Superior temporal gyrus (tissue), 1 donor: ENCODE results near the gene SGMS1.

Source experiments
- DNase-seq: peaks from one replicate; pipeline ENCODE4 v3.0.0-alpha.2; 2016; ENCODE audit errors: extremely low spot score

Gene SGMS1

DNA sequence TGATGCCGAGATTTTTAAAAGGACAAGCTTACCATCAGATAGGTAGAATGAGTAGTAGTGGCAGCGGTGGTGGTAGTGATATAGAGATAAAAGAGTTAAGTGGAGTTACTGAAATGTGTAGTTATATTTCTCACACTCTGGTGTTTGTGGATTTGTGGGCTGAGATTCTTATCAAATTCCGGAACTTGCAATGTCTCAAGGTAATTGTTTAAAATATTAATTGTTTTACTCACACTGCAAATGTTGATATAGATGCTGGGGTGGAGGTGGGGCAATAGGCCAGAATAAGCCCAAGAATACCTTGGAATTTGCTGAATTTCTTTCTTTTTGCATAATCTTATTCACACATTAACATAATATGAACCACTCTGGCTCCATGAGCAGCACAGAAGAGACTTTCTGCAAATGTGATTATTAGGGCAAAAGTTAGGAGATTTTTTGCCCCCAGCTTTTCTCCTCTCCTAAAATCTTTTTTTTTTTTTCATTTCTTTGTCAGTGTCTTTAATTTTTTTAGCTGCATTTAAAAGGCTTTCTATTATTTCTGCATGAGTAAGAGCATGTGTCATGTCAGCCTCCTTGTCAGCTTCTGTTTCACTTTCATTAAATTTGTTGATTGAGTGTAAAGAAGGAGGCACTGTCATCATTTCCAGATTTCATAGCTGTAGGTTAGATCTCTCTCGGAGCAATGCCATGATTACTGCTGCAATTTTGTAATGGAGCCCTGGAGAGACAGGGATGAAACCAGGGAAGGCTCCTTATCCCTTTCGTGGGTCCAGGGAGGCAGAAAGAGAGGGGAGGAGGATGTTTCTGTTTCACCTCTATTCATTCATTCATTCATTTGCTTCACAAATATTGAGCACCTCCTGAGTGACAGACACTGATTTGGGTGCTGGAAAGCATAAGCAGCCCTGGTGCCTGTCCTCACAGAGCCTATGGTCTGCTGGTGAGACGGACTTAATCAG, 13.1 kb upstream of the SGMS1 start:
- no peak for DNase-seq

DNA sequence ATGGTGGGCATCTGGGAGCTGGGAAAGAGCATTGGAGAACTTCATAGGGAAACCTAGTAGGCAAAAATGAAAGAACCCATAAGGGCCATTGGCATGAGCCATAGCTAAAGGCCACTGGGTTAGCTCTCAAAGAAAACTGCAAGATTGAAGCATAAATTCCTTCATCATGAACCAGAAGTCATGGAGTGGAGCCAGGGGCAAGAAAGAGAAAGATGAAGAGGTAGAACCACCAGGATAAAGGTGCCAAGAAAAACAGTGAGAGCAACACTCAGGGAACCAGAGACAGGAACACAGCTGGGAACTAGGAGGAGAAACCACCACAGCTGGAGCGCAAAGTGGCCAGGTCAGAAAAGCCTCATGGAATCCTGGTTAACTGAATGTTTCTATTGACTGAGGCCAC, 11.5 kb upstream of the SGMS1 start:
- no peak for DNase-seq

DNA sequence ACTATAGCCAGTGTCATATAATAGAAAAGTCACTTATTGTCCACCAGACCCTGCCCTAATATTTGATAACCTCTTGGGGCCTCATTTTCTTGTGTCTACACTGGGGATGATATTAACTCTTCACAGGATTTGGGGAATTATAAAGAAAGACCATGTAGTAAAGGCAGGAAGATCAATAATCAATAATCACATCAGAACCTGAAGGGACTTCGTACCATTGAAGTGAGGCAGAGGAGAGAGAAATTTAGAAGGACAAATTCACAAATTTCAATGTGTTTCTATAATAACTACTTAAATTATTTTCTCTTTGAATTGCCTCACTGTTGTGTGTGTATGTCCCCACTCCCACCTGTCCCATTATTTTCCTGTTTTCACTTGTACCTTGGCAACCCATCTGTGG, 10.7 kb upstream of the SGMS1 start:
- no peak for DNase-seq

DNA sequence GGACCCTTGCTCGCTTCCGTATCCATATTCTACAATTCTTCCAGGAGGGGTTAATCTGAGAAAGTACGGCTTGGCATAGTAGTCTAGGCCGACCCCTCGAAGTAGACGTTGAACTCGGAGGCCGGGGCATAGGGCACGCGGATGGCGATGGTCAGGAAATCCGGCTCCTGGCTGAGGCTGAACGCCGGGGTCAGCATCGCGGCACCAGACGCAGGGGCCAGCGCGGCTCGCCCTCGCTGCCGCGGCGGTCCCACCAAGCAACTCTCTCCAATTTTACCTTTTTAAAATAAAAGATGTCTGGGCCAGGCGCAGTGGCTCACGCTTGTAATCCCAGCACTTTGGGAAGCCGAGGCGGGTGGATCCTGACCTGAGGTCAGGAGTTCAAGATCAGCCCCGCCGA, 7.3 kb upstream of the SGMS1 start:
- DNase-seq = no peak

DNA sequence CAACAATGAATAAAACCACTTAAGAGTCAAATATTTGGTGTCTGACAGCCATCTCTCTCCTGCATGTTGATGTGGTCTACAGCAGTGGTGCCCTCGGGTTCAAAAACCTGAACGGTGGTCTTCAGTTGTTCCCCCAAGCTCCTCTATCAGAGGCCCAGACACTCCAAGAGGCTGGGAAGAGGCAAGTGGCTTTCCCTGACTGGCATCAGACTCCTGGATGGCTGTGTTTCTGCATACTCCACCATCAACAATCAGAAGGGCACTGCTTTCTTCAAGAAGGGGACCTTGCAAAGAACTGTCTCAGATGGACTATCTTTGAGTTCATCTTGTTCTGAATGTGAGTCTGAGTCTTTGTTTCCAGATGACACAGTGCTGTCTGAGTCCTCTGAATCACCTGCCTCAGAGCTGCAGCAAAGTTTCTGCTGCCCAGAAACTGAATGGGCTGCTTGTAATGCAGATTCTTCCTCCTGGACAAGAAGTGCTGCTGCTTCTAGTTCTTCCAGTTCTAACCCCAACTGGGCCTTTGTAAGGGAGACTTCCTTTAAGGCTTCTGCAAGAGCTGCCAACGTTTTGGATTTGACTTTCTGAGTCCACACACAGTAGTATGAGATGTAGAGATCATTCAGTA, 5.9 kb upstream of the SGMS1 start:
- DNase-seq = no peak

DNA sequence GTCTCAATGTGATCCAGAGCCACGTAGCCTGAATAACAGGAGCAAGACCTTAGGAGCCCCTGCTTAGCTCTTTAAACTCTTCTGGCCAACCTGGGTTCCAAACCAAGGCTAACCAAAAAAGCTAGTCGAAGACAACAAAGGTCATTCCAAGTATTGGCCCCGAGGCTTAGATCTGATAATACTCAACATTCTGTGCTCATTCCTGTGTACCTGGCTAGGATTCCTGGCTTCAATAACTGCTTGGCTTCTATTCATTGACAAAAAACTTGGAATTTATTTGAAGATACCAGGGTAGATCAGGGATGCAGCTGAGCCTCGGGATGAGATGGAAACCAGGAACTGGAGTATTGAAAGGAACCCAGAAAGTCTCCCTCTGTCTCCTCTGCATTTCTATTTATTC, 4.1 kb upstream of the SGMS1 start:
- no peak for DNase-seq

DNA sequence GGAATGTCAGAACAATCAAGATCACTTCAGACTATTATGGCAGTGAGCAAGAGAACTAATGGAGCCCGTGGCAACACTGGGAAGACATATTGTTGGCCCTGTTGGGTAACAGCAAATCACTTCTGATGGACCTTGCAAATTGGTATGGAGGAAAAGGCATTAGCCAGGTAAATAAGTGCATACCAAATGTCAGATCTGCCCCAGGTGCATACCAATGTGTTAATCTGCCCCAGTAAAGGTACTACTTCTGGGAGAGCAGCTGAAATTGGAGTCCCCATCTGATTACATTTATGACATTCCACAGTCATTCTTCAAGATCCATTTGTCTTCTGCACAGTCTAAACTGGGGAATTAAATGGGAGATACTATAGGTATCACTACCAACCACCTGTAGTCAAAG, 3.7 kb upstream of the SGMS1 start:
- no peak for DNase-seq

DNA sequence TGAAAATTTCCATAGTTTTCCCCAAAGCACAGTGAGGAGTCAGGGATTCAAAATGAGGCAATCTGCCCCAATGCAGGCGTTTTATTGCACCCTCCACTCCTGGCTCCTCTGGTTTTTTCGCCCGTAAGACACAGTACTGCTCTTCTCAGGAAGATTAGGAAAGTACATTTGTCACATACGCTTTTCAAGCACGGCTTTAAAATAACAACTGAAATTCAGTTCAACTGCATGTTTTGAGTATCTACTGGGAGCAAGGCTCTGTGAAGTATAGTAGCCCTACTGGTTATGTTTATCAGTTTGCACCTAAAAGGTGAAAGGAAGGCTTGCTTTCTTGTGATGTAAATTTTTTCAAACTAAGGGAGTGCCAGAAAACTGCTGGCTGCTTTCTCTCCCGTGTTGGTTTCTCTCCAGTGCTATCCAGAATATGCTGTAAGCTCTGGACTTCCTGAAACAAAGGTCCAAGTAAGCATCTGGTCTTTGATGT, 1.9 kb upstream of the SGMS1 start:
- DNase-seq = no peak

DNA sequence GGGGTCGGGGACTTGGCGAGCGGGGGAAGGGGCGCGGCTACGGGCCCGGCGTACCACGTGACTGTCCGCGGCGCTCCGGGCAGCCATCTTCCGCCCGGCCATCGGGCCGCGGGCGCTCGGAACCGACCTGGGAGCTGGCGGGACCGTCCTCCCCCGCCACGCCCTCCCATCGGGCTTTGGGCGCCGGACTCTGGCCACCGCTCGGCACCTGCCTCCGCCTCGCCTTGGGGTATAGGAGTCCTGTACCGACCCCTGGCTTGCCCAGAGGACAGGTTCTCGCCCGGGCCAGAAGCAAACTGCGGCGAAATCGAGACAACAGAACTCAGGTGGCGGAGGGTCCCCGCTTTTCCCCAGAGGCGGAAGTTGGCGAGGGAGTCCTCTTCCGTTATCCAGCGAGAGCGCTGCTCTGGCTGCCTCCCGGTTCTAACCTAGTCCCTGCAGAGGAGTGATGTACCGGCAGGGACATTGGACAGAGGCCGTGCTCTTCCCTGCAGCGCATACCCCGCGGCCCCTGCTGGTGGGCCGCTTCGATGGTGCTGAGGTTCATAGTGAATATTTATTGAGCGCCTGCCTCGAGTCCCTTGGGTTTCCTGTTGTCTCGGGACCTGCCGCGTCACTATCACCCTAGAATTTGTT, 1.2 kb upstream of the SGMS1 start:
- DNase-seq = peak; percentile 86

DNA sequence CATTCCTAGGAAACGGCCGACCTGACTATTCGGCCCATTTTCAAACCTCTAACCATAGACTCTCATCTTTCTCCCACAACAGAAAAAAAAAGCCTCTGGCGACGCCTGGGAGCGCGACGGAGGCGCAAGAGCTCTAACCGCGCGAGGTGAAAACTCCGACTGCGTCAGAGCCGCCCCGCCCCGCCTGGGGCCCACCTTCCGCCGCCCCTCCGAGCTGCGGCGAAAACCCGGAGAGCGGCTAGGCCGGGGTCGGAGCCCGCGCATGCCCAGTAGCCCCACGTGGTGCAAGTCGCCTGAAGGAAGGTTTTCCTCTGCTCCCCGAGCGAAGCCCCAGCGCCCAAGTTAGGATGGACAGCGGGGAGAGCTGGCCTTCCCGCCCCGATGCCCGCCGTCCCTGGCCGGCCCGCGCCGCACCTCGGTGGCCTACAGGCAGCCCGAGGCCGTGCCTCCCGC, 683 bp upstream of the SGMS1 start:
- DNase-seq = peak; percentile 96

DNA sequence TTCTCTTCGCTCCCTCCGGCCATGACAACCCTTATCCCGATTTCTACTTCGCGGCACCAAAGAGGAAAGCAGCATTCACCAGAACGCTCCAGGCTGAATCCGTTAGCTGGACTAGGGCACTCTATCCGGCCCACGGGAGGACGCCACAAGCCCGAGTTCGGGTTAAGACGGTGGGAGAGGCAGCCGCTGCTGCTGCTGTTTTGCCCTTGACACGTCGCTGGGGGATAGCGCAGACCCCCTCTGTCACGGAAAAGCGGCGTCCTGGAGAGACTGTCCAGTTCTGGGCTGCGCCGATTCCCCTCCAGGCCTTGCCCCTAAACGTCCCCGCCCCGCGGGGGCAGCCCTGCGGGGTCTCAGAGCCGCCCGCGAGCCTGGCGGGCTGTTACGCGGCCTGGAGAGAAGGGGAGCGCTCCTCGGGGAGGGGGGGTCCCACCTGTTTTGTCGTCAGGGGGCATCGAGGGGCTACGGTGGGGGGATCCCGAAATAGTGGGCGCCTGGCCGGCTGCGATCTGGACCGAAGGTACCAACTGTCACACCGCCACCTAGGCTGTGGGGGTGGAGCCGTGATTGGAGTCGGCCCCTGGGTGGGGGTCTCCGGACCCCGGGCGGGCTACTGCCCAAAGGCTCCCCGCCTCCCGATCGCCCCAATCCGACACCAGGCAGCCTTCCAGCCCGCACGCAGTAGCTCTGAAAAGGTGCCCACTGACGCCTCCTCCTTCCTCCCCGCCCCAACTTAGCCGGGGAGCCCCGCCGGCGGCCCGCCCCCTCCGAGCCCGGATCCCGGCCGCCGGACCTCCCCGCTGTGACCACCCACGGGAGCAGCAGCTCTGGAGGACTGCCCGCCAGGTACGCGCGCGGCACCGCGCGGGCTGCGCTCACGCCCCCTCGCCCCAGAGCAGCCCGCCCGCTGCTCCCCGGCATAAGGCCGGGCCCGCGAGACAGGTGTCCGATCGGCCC, 772 bp downstream of the SGMS1 start:
- peak; percentile 70 for DNase-seq

DNA sequence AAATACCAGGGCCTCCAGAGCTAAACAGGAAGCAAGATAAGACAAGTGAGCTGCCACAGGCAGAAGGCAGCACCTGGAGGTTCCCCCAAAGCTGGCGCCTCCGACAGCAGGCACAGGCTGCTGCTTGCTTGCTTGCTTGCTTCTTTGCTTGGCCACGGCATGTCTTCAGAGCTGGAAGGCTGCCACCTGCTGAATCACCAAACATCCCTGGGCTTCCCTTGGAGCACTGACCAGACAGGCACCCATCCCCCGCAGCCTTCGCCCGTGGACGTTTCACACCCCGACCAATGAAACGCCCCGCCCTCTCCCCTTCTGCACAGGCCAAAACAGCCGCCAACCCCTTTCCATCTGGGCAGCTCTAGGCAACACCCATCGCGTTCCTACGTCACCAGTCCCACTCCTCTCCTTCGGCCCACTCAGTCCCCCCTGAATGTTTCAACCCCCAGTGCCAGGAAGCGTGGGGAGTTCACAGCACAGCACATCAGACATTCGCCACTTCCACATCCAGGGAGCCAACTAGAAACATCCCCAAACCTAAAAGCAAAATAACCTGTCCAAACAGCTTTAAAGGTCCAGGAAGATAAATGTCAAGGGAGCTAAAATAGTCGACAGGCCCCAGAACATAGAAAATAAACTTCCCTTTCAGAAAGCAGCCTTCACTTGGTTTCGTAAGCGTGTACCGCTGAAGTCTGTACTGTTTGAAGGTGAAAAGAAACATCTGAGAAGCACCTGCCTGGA, 1.6 kb downstream of the SGMS1 start:
- peak; percentile 89 for DNase-seq

DNA sequence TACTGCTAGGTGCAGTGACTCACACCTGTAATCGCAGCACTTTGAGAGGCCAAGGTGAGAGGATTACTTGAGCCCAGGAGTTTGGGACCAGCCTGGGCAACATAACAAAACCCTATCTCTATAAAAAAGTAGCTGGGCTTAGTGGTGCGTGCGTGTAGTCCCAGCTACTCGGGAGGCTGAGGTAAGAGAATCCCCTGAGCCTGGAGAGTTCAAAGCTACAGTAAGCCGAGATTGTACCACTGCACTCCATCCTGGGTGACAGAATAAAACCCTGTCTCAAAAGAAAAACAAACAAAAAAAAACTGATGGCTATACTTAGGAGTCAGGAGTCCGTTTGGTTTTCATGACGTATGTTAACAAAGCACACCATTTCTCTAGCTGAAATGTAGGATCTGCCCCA, 2.9 kb downstream of the SGMS1 start:
- no peak for DNase-seq

DNA sequence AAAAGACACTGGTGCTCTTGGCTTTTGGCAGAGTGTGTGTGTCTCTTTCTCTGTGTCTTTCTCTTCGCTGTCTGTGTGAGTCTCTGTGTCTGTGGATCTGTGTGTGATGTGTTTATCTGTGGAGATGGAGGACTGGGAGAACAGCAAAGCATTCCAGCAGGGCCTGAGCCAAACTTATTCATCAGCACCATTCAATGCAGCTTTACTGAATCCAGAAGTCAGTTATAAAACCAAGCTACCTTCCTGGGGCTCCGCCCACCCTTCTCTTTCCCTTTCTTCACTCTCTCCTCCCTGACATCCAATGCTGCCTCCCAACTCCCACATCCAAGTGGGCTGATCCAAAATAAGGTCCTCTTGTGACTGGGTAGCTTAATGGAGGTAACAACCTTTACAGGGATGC, 3.9 kb downstream of the SGMS1 start:
- DNase-seq = peak; percentile 71

DNA sequence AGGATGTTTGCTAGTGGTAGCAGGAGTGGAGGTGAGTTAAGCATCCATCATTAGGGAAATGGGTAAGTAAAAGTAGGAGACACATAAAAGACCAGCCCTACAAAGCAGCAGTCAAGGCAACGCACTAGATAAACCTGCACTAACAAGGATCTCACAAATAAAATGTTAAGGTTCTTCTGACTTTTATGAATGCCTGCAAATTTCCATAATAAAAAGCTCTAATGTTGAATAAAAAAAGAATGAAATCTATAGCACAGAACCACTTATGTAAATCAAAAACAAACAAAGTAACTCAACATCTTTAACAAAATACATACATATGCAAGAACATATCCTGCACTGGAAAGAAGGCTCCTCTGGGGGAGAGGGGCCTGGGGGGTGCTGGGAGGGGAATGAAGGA, 4.6 kb downstream of the SGMS1 start:
- DNase-seq = no peak

DNA sequence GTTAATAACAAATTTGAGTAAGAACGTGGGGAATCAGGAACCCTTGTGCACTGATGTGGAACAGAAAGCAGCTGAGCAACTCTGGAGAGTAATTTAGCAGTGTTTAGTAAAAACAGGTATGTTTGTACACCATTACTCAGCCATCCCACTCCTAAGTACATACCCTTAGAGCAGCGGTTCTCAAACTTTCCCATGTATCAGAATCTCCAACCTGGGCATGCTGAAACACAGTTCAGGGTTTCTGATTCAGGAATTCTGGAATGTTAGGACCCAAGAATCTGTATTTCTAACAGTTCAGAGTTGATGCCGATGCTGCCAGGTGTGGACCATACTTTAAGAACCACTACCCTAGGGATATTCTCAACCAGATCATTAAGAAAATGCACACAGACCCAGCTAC, 5.1 kb downstream of the SGMS1 start:
- DNase-seq = no peak

DNA sequence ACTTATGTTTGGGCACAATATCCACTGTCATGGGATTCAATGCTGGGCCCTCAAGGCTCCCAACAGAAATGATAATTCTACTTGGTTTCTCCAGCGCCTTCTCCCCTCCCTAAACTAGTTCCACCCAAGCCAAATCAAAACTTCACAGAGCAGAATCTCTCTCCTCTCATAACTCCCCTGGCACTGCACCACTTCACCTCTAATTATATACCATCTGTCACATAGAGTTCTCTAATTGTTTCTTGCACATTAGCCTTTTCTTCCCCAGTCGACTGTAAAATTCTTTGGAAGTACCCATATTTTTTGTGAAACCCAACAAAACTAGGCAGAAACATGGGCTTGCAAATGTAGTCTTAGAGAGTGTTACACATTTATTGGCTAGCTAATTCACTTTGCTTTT, 8.1 kb downstream of the SGMS1 start:
- DNase-seq = no peak

DNA sequence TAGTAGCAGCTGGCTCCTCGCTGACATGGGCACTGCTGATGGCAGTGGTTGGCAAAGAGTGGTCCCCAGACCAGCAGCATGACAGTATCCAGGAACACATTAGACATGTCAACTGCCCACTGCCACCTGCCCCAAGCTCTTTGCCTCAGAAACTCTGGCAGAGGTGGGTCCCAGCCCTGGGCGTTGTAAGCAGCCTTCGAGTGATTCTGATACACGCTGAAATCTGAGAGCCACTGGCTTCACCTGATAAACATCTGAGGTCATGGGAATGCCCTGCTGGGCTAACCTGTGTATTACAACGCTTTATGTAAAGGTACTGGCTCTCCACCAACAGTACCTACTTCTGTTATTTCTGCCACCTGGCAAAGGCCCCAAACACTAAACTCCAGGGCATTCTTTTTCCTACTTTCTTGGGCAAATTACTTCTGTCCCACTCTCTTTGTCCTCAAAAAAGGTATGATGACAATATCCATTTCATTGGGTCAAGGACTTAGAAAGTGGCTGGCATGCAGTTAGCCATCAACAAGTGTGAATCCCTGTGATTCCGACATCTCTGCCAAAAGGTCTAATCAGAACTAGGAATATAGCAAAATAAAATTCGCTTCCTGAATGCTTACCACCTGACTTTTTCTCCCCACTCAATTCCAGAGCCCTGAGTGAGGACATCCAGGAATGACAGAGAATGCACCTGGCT, 9.2 kb downstream of the SGMS1 start:
- DNase-seq = no peak

DNA sequence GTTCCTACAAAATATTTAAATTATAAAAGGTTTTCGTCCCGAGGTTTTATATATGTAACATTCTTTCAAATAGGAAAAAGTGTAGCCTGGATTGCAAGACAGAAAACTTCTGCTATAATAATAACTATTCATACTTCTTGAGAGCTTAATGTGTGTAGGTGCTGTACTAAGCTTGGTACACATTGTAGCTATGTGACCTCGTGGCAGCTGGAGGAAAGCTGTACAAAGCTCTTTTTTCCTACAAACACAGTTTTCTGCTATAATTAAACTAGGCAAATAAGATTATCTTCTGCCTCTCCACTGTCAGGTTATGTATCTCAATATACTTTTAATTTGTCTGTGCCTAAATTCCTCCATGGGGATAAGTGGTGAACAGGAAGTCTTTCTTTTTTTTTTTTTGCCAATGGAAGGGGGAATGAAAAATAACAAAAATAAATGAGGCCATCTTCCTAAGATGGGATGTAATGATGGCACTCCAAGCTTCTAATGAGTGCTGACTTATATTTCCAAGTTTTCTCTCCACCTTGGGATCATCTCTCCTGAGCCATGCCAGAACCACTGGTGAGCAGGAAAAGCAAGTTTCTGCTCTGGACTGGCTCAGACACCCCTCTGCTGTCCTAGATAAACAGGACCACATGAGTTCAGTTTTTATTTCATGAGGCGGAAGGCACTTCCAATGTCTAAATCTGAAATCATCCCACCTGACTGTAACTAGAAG, 9.9 kb downstream of the SGMS1 start:
- no peak for DNase-seq
